Measurements from ENCODE around the gene MVD. TPM values are rescaled to one million over a fixed set of nuclear protein-coding genes. Genes with fewer than 3 reads are reported as not detected.

MVD gene
- total and polyA plus RNA-seq, 2 donors (not counting 1 experiment from before 2014, with no cell fraction given), result 35.9 to 204 TPM

DNA sequence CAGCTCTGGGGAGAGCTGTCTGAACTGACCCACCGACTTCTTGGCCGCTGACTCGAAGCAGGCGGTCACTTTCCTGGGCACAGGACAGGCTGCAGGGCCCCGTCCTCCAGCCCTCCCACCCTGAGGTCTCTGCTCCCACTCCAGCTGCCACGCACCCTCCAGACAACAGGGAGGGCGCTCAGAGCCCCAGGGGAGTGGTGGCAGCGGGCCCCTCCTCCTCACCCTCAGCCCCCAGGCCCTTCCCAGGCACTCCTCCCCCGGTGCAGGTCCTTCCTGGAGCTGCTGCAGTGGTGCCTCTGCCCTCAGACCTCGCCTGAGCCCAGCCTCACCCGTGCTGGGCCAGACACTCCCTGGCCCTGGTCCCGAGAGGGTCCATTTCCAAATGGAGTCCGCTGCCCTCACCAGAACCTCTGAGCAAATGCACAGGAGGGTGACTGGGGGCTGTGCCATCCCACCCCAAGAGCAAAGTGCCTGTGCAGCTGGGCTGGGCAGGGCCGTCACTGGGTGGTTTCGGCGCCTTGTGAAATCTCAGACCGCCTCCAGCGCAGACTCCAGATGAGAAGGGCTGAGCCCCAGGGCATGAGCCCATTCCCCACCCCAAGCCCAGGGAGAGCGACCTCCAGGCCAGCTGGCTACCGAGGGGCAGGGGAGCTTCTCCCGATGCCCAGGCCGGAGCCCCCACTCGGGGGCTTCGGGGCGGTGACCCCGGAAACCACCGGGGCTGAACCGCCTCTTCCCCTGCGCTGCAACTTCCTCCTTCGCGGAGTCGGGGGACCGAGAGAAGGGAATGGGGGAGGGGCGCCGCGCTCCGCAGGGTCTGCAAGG, 12.8 kb downstream of the MVD start:
- peak overlapping the region; percentile 48 to 74 (median 66) for H3K4me3 ChIP-seq (replicated peaks in 1 of 4; ENCODE audit: control extremely low read depth in 1 of 4, insufficient read depth in 1 of 4, low read depth in 3 of 4, low read length in 4 of 4)
- TF ChIP-seq, protein P1, sequence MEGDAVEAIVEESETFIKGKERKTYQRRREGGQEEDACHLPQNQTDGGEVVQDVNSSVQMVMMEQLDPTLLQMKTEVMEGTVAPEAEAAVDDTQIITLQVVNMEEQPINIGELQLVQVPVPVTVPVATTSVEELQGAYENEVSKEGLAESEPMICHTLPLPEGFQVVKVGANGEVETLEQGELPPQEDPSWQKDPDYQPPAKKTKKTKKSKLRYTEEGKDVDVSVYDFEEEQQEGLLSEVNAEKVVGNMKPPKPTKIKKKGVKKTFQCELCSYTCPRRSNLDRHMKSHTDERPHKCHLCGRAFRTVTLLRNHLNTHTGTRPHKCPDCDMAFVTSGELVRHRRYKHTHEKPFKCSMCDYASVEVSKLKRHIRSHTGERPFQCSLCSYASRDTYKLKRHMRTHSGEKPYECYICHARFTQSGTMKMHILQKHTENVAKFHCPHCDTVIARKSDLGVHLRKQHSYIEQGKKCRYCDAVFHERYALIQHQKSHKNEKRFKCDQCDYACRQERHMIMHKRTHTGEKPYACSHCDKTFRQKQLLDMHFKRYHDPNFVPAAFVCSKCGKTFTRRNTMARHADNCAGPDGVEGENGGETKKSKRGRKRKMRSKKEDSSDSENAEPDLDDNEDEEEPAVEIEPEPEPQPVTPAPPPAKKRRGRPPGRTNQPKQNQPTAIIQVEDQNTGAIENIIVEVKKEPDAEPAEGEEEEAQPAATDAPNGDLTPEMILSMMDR (conservative IDR thresholded peaks at IDR 0.05 in 1 of 2, IDR thresholded peaks at IDR 0.05 in 1 of 2; ENCODE audit: low read depth in 1 of 2, low read length in 2 of 2), result no peak
- H3K9ac ChIP-seq (ENCODE audit: insufficient read depth, low read length), result peak overlapping the region; percentile 65
- DNase-seq (ENCODE audit: low read depth in 2 of 2), result no peak
- H3K4me2 ChIP-seq (ENCODE audit: extremely low read depth, insufficient read depth, low read length), result peak overlapping the region; percentile 75
- no peaks in the 10 kb centered on the region for H4K20me1 ChIP-seq (ENCODE audit: control insufficient read depth, extremely low read depth, insufficient read depth, low read length)
- no peak overlapping the region for H3K27ac ChIP-seq (ENCODE audit: insufficient read depth, low read length)
- H3K9me3 ChIP-seq (ENCODE audit: control insufficient read depth, insufficient read depth, low read depth, low read length), result no peaks in the 10 kb centered on the region
- peaks cover 17% of the 10 kb centered on the region for H3K36me3 ChIP-seq (ENCODE audit: control insufficient read depth, insufficient read depth, low read length)
- H3K27me3 ChIP-seq (ENCODE audit: control insufficient read depth, insufficient read depth, low read length), result no peaks in the 10 kb centered on the region
- H2AFZ ChIP-seq (ENCODE audit: low read length), result no peak overlapping the region
- no peaks in the 10 kb centered on the region for H3K79me2 ChIP-seq (ENCODE audit: control insufficient read depth, insufficient read depth, low read length)
- H3K4me1 ChIP-seq (ENCODE audit: control insufficient read depth, extremely low read depth, insufficient read depth, low read length), result peaks cover 9% of the 10 kb centered on the region

DNA sequence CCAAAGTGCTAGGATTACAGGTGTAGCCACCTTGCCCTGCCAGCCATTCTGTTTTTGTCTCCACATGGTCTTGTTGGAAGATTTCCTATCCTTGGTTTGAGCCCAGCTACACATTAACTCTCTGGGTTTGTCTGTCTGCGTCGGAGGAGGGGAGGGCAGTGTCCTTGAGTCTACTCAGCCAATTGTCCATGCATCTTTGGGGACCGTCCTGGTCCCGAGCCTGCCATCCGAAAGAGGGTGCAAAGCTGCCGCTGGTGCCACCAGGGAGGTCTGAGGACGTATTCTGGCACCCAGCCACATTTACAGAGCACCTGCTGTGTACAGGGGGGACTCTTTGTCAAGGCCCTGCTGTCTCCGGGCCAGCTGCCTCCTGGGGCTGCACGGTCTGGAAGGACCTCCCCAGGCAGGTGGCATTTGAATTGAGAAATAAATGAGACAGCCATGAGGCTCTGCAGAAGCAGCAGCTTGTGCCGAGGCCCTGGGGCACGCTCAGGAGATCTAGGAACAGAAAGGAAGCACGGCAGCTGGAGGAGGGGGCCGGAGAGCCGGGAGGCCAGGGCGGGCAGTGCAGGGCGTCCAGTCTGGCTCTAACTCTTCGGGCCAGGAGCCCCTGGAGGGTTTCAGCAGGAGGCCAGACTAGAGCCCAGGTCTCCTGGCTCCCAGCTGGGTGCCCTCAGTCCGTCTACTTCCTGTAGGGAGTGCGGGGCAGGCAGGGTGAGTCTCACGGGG, 13.5 kb downstream of the MVD start:
- DNase-seq (ENCODE audit: low read depth in 2 of 2), result no peak
- Histone ChIP-seq H3K36me3 (ENCODE audit: control insufficient read depth, insufficient read depth, low read length) (peaks cover 10% of the 10 kb centered on the region), H2AFZ (ENCODE audit: low read length) (no peak overlapping the region), H3K79me2 (ENCODE audit: control insufficient read depth, insufficient read depth, low read length) (no peaks in the 10 kb centered on the region), H3K4me1 (ENCODE audit: control insufficient read depth, extremely low read depth, insufficient read depth, low read length) (peaks cover 9% of the 10 kb centered on the region), H3K4me2 (ENCODE audit: extremely low read depth, insufficient read depth, low read length) (no peak overlapping the region), H3K9me3 (ENCODE audit: control insufficient read depth, insufficient read depth, low read depth, low read length) (no peaks in the 10 kb centered on the region), H4K20me1 (ENCODE audit: control insufficient read depth, extremely low read depth, insufficient read depth, low read length) (no peaks in the 10 kb centered on the region), H3K27me3 (ENCODE audit: control insufficient read depth, insufficient read depth, low read length) (no peaks in the 10 kb centered on the region), H3K4me3 (replicated peaks in 1 of 4; ENCODE audit: control extremely low read depth in 1 of 4, insufficient read depth in 1 of 4, low read depth in 3 of 4, low read length in 4 of 4) (peak overlapping the region in 1 of 4 experiments; percentile 74), H3K9ac (ENCODE audit: insufficient read depth, low read length) (no peak overlapping the region), H3K27ac (ENCODE audit: insufficient read depth, low read length) (no peak overlapping the region)
- TF ChIP-seq, protein P1 (conservative IDR thresholded peaks at IDR 0.05 in 1 of 2, IDR thresholded peaks at IDR 0.05 in 1 of 2; ENCODE audit: low read depth in 1 of 2, low read length in 2 of 2), result no peak
- no peak for TF ChIP-seq EZH2 (IDR thresholded peaks at IDR 0.05; ENCODE audit: low read length, missing control alignments)

Data from fibroblast of lung (primary cell).